T47D (cell line): ENCODE data around the gene HEMK1.
A peak's percentile ranks its signal among the peaks of the same experiment; 100 is the strongest.

Source experiments
- DNase-seq, 2 experiments: peaks; one replicate each; pipeline versions ENCODE4 v3.0.0 to v3.0.0-alpha.2; 2011 to 2012; ENCODE audit warnings: low read depth in 1 of 2, low spot score in 1 of 2
- JUND ChIP-seq: IDR thresholded peaks from 2 replicates; pipeline ENCODE4 v1.6.1; 2012; ENCODE audit warnings: low read depth
- in situ Hi-C: cut with HindIII; loops from 2 replicates; pipeline ENCODE4 v1.10.0; 2016; ENCODE audit warnings: low sequenced_read_pairs, low pct_unique_long_range_greater_than_20kb

The HEMK1 gene

GRCh38 chr3:50603261-50604109 lies 34.2 kb downstream of the HEMK1 start:
- in situ Hi-C loops = no loop called here
- TF ChIP-seq JUND = no peak
- DNase-seq = peak in 1 of 2 experiments; percentile 47

DNA sequence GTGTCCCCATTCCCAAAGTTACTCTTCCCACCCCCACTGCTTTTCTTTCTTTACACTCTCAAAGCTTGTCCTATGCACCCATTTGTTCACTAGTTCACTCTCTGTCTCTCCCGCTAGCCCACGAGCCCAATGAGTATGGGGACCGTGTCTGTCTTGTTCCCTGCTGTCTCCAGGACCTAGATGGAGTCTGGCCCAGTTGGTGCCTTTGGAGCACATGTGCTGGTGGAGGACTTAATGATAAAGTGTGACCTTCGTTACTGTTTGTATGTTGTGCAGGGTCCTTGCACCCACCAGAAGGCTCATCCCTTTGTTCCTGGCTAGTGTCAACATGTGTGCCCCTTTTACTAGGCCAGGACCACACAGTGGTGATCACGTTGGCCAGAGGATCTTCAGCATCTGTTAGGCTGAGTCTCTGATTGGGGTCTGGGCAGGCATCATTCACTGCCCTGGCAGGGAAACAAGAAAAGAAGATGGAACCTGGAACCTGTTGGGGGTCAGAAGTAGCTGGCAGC lies 34.8 kb downstream of the HEMK1 start:
- no peak for TF ChIP-seq JUND
- in situ Hi-C loops = no loop called here
- no peak for DNase-seq

DNA sequence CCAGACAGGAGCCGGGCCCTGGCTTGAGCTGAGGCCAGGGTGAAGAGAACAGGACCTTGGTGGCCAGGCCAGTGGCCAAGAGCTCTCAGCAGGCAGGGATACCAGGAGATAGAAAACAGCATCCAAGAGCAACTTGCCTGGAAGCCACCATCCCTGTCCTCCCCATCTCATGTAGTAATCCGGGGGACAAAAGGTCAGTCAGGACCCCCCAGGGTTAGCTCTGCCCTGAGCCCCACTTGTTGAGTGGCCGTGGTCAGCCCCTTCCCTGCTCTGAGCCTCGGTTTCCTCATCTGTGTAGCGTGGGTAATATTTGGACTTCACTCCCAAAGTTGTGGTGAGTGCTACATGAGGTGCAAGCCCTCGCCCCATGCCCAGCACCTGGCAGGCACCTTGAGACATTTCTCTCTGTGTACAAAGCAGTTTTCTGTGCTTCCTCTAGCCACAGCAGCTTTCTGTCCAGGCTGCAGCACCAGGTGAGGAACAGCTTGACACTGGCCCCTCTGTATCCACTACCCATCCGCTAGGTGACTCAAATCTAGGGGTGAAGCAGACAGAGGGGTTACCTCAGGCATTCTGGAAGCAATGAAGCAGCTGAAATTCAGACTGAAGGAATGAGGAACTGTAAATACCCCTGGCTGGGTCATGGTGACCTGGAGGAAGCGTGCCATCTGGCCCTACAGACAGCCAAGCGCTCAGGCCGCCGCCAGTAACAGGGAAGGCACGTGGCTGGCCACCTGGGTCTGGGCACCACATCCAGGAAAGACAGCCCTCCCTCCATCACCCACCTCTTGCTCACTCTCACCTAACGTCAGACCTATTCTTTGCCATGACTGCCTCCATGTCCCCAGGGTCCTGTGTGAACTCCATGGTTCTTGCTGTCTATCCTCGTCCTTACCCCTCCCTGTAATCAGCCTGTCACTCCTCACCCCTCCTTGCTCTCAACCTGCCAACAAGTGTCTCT lies 35.6 kb downstream of the HEMK1 start:
- DNase-seq = peak in 1 of 2 experiments; percentile 99
- in situ Hi-C loops = no loop called here

DNA sequence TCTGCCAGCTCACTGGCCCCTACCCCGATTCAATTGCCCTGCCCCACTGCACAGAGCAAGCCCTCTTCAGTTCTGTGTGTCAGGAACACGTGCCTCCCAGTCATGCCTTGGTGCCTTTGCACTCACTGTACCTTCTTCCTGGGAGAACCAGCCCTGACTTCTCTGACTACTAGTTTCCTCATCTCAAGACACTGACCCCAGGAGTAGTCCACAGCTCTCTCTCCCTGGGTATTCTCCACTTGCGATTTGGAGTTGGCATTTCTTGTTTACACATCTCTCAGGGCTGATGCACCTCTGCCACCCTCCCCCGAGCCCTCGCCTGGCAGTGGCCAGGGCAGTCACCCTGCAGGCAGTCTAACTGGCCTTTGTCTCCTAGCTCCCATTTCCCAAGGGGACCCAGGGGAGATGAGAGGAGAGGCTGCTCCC lies 36.6 kb downstream of the HEMK1 start:
- in situ Hi-C loops = no loop called here
- TF ChIP-seq JUND = no peak
- peak in 1 of 2 experiments; percentile 87 for DNase-seq

More for the DNA sequence above, 35.6 kb downstream of the HEMK1 start:
- peak; percentile 65; the same call in 1 of the 2 replicates for TF ChIP-seq JUND

DNA sequence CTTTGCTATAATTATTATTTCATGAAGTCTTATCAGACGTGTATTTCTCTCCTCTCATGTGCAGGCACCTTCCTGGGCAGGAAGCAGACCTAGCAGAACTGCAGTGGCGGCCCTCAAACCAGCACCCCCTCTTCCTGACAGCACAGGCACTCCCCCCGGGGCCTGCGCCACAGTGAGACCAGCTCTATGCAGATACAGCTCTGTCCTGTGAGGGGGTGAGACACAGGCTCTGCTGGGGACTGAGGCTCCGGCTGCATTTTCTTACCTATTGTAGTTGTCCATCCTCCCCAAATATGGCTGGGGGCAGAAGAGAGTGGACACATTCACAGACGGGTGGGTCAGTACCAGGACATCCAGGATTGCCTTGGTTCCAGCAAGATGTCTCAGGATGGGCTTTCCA lies 37.3 kb downstream of the HEMK1 start:
- in situ Hi-C loops = no loop called here
- DNase-seq = no peak
- TF ChIP-seq JUND = no peak

DNA sequence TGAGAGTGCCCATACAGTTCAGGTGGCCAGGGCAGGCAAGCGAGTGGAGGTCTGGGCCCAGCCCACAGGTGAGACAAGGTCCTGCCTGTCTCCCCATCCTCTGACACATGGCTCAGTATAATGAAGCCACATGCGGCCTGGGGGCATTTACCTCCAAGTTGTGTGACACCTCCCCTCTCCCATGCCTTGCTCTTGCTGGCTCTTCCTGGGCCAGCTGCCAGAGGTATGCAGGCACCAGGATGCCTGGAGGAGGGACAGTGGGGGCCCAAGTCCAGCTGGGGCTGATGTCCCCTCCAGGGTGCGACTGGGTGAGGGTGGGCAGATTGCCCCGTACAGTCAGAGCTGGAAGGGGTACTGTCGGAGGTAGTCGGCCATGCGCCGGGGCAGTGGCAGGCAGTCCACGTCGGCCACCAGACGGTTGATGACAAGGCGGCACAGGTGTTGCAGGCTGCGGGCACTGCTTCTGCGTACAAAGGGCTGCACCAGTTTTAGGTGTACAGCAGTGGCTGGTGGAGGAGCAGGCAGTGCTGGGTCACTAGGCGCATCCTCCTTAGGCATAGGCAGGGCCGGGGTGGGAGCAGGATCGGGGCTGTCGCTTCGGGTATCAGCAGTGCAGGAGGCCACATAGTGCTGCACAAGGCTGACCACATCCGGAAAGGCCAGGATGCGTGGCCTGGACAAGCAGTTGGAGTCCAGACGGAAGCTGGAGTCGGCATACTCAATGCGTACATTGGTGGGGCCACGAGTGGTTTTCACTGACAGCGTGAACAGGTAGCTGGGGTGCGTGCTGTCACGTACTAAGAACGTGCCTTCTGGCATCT lies 38.2 kb downstream of the HEMK1 start:
- peak in 1 of 2 experiments; percentile 94 for DNase-seq
- in situ Hi-C loops = no loop called here
- TF ChIP-seq JUND = no peak

DNA sequence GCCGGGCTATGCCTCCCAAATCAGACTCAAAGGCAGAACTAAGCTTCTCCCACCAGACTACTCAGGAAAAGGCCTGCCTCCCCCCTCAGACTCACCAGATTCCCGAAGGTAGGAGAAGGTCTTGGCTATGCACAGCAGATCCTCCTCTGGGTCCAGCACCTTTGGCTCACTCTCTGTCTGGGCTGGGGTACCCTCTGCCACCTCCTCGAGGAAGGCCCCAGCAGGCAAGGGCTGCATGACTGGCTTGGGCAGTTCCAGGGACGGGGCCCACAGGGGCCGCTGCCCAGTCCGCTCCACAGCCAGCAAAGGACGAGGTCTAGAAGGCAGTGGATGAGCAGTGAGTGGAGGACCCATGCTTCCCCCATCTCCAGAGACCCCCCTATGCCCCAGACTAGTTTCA lies 39.0 kb downstream of the HEMK1 start:
- no peak for TF ChIP-seq JUND
- in situ Hi-C loops = no loop called here
- DNase-seq = no peak

- DNase-seq = no peak
- in situ Hi-C loops = no loop called here
- TF ChIP-seq JUND = no peak
Observed at GRCh38 chr3:50609071-50609762, 39.9 kb downstream of the HEMK1 start.

DNA sequence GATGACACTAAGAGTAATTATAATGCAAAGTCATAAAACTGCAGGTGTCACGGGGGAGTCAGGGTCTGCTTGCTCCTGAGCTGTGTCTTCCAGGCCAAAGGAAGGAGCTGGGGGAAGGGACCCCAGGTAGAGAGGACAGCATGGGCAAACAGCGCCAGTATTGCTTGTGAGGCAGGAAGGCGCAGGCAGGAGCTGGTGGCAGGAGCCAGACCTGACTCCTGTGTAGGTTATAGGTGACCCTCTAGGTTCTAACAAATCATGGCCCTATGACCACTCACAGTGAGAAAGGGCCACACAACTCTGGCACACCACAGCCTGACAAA lies 40.4 kb downstream of the HEMK1 start:
- no peak for TF ChIP-seq JUND
- in situ Hi-C loops = no loop called here
- no peak for DNase-seq

- DNase-seq = peak in 1 of 2 experiments; percentile 51
- TF ChIP-seq JUND = no peak
- in situ Hi-C loops = no loop called here
Observed at GRCh38 chr3:50610181-50610971, 41.1 kb downstream of the HEMK1 start.

GRCh38 chr3:50610992-50611463 lies 41.7 kb downstream of the HEMK1 start:
- in situ Hi-C loops = no loop called here
- TF ChIP-seq JUND = no peak
- DNase-seq = no peak
